ENCODE results near the gene OSTF1.

DNA sequence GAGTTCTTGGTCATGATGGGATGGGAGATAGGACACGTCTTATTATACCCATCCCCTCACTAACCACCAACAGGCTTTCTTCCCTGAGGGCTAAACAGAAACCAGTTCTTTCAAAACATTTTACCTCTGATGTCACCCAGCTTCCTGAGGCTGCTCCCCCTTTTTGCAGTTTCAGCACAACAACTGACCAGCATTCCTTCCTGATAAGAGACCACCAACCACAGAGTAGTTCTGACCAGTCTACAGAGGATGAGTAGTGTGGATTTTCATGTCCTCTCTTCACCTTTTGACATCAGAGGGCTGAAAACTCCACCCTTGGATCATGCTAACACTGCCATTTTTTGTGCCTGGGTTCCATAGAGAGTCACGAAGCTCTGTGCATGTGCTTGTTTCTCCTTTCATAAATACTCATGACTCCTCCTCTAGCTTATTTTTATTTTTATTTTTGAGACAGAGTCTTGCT is 82.6 kb downstream of the OSTF1 start:
- no peak for TF ChIP-seq EZH2 (IDR thresholded peaks at IDR 0.05; ENCODE audit: low read length, missing control alignments)
- TF ChIP-seq, protein P1, sequence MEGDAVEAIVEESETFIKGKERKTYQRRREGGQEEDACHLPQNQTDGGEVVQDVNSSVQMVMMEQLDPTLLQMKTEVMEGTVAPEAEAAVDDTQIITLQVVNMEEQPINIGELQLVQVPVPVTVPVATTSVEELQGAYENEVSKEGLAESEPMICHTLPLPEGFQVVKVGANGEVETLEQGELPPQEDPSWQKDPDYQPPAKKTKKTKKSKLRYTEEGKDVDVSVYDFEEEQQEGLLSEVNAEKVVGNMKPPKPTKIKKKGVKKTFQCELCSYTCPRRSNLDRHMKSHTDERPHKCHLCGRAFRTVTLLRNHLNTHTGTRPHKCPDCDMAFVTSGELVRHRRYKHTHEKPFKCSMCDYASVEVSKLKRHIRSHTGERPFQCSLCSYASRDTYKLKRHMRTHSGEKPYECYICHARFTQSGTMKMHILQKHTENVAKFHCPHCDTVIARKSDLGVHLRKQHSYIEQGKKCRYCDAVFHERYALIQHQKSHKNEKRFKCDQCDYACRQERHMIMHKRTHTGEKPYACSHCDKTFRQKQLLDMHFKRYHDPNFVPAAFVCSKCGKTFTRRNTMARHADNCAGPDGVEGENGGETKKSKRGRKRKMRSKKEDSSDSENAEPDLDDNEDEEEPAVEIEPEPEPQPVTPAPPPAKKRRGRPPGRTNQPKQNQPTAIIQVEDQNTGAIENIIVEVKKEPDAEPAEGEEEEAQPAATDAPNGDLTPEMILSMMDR (conservative IDR thresholded peaks at IDR 0.05 in 1 of 2, IDR thresholded peaks at IDR 0.05 in 1 of 2; ENCODE audit: low read depth in 1 of 2, low read length in 2 of 2), result no peak
